H1 (cell line): ENCODE data around the gene TYRP1. TPM values are rescaled to one million over a fixed set of nuclear protein-coding genes. Genes with fewer than 3 reads are reported as not detected.

Source experiments
- CTCF ChIA-PET: fragments of 300-600 bp; sonication (Branson Sonifier 250); formaldehyde crosslinking; loops from one replicate; lab custom pipeline; 2021; ENCODE audit not compliant: partially characterized antibody; lab: Charles Lee
- POLR2A ChIA-PET: fragments of 300-600 bp; sonication (Branson Sonifier 250); formaldehyde crosslinking; loops from one replicate; lab custom pipeline; 2021; ENCODE audit warnings: inconsistent platforms; ENCODE audit not compliant: partially characterized antibody; lab: Charles Lee
- DNase-seq, 2 experiments: peaks; one replicate each; pipeline versions ENCODE4 v3.0.0 to v3.0.0-alpha.2; 2010 to 2022; ENCODE audit warnings: low spot score in 2 of 2, low read depth in 1 of 2, mixed read lengths in 1 of 2
- FAIRE-seq: peaks from 2 replicates; lab custom pipeline; 2011; peaks lifted over from hg19 to GRCh38; lab: Jason Lieb, UNC
- H2AFZ ChIP-seq: 2 replicates; pipeline ENCODE4 v1.8.1; 2012; ENCODE audit warnings: low read length, inconsistent platforms
- H2AK5ac ChIP-seq: 2 replicates; pipeline ENCODE4 v1.6.1; 2013; ENCODE audit warnings: low read depth, low read length
- H2BK120ac ChIP-seq: replicated peaks from 2 replicates; pipeline ENCODE3; 2013; ENCODE audit warnings: low read depth, low read length, inconsistent platforms
- H2BK12ac ChIP-seq: 2 replicates; pipeline ENCODE4 v1.6.1; 2013; ENCODE audit warnings: low read depth, low read length
- H2BK15ac ChIP-seq: 2 replicates; pipeline ENCODE4 v1.6.1; 2013; ENCODE audit warnings: low read length
- H2BK20ac ChIP-seq: 2 replicates; pipeline ENCODE4 v1.6.1; 2013; ENCODE audit warnings: low read length
- H2BK5ac ChIP-seq: 2 replicates; pipeline ENCODE4 v1.6.1; 2013; ENCODE audit warnings: low read depth, low read length
- H3K14ac ChIP-seq: 2 replicates; pipeline ENCODE4 v1.6.1; 2013; ENCODE audit warnings: inconsistent platforms; ENCODE audit not compliant: insufficient read length
- H3K18ac ChIP-seq: 2 replicates; pipeline ENCODE4 v1.6.1; 2013; ENCODE audit warnings: low read length; ENCODE audit errors: extremely low read depth
- H3K23ac ChIP-seq: 2 replicates; pipeline ENCODE4 v1.6.1; 2013; ENCODE audit warnings: inconsistent platforms; ENCODE audit not compliant: insufficient read length
- H3K23me2 ChIP-seq: 2 replicates; pipeline ENCODE4 v1.6.1; 2013; ENCODE audit warnings: low read depth, low read length
- H3K27ac ChIP-seq: 2 replicates; pipeline ENCODE4 v1.6.1; 2011; ENCODE audit warnings: low read depth, low read length, inconsistent platforms
- H3K27me3 ChIP-seq, 4 experiments: replicated peaks in 1 of 4; 1 replicate in 1 of 4; 2 replicates in 3 of 4; pipeline versions ENCODE4 v1.6.1 to v1.8.1; 2011 to 2013; ENCODE audit warnings: low read length in 3 of 4, mild to moderate bottlenecking in 3 of 4, inconsistent platforms in 2 of 4, mixed read lengths in 2 of 4, moderate library complexity in 1 of 4; ENCODE audit not compliant: control insufficient read depth in 3 of 4, insufficient read depth in 3 of 4; ENCODE audit errors: extremely low read depth in 1 of 4
- H3K36me3 ChIP-seq, 4 experiments: 2 replicates each; pipeline versions ENCODE4 v1.6.1 to v1.8.1; 2011 to 2013; ENCODE audit warnings: mild to moderate bottlenecking in 4 of 4, low read length in 3 of 4, moderate library complexity in 2 of 4, control low read depth in 1 of 4, inconsistent platforms in 1 of 4; ENCODE audit not compliant: insufficient read depth in 4 of 4, control insufficient read depth in 2 of 4
- H3K4ac ChIP-seq: replicated peaks from 2 replicates; pipeline ENCODE3; 2013; ENCODE audit warnings: low read length, low read depth, mixed read lengths, inconsistent platforms; ENCODE audit not compliant: insufficient read length
- H3K4me1 ChIP-seq, 4 experiments: replicated peaks in 1 of 4; 1 replicate in 1 of 4; 2 replicates in 3 of 4; pipeline versions ENCODE4 v1.6.1 to v1.8.1; 2011 to 2013; ENCODE audit warnings: low read length in 3 of 4, inconsistent platforms in 2 of 4, mixed read lengths in 1 of 4; ENCODE audit not compliant: insufficient read depth in 4 of 4, control insufficient read depth in 3 of 4
- H3K4me2 ChIP-seq, 2 experiments: 2 replicates each; pipeline versions ENCODE4 v1.6.1 to v1.8.1; 2011 to 2013; ENCODE audit warnings: low read depth in 2 of 2, low read length in 2 of 2, control low read depth in 1 of 2, inconsistent platforms in 1 of 2, mild to moderate bottlenecking in 1 of 2; ENCODE audit not compliant: insufficient read depth in 1 of 2
- H3K4me3 ChIP-seq, 4 experiments: fragments of 200-600, 300-600 bp in 1 of 4; sonication (generic), shearing (Covaris generic), sonication (Bioruptor Twin) in 1 of 4; 2 replicates each; pipeline versions ENCODE4 v1.5.1 to v1.8.1; 2011 to 2016; ENCODE audit warnings: low read length in 4 of 4, low read depth in 3 of 4, control low read depth in 2 of 4, inconsistent platforms in 2 of 4, mild to moderate bottlenecking in 2 of 4, mixed read lengths in 1 of 4, moderate library complexity in 1 of 4; ENCODE audit not compliant: insufficient read depth in 2 of 4; ENCODE audit errors: extremely low read depth in 1 of 4
- H3K56ac ChIP-seq: replicated peaks from 2 replicates; pipeline ENCODE3; 2013; ENCODE audit warnings: low read depth, mild to moderate bottlenecking, mixed read lengths, low read length, inconsistent platforms; ENCODE audit not compliant: insufficient read length
- H3K79me1 ChIP-seq: 2 replicates; pipeline ENCODE4 v1.6.1; 2013; ENCODE audit warnings: low read depth, low read length, control low read depth
- H3K79me2 ChIP-seq, 2 experiments: 2 replicates each; pipeline versions ENCODE4 v1.6.1 to v1.8.1; 2012 to 2013; ENCODE audit warnings: low read length in 2 of 2, mild to moderate bottlenecking in 2 of 2, inconsistent platforms in 1 of 2; ENCODE audit not compliant: insufficient read depth in 2 of 2, control insufficient read depth in 1 of 2
- H3K9ac ChIP-seq, 4 experiments: replicated peaks in 1 of 4; 1 replicate in 1 of 4; 2 replicates in 3 of 4; pipeline versions ENCODE4 v1.6.1 to v1.8.1; 2011 to 2013; ENCODE audit warnings: low read depth in 3 of 4, low read length in 3 of 4, control low read depth in 2 of 4, mild to moderate bottlenecking in 2 of 4, moderate library complexity in 2 of 4, inconsistent platforms in 1 of 4; ENCODE audit errors: extremely low read depth in 1 of 4
- H3K9me3 ChIP-seq, 2 experiments: 2 replicates each; pipeline versions ENCODE4 v1.6.1 to v1.8.1; 2012 to 2013; ENCODE audit warnings: mild to moderate bottlenecking in 2 of 2, moderate library complexity in 2 of 2, control low read depth in 1 of 2, inconsistent platforms in 1 of 2, low read depth in 1 of 2, low read length in 1 of 2, mixed read lengths in 1 of 2; ENCODE audit not compliant: insufficient read depth in 2 of 2
- H4K20me1 ChIP-seq, 2 experiments: replicated peaks in 1 of 2; 2 replicates each; pipeline versions ENCODE3 to v1.8.1; 2011 to 2013; ENCODE audit warnings: inconsistent platforms in 2 of 2, low read length in 2 of 2, mild to moderate bottlenecking in 1 of 2; ENCODE audit not compliant: insufficient read depth in 2 of 2, control insufficient read depth in 1 of 2
- H4K5ac ChIP-seq: 2 replicates; pipeline ENCODE4 v1.6.1; 2013; ENCODE audit warnings: low read length, low read depth, mixed read lengths, inconsistent platforms; ENCODE audit not compliant: insufficient read length
- H4K8ac ChIP-seq: 2 replicates; pipeline ENCODE4 v1.8.0; 2013; ENCODE audit warnings: mild to moderate bottlenecking, moderate library complexity, low read length, inconsistent platforms; ENCODE audit not compliant: insufficient read depth; ENCODE audit errors: extremely low read depth
- H4K91ac ChIP-seq: replicated peaks from 2 replicates; pipeline ENCODE3; 2013; ENCODE audit warnings: low read length, mixed read lengths, inconsistent platforms; ENCODE audit not compliant: insufficient read length
- CEBPB ChIP-seq: IDR thresholded peaks from 2 replicates; pipeline ENCODE4 v1.6.1; 2012; ENCODE audit warnings: low read depth, low read length
- CHD1 ChIP-seq: IDR thresholded peaks from 2 replicates; pipeline ENCODE4 v1.6.1; 2012; ENCODE audit warnings: low read depth, low read length, improper control_type of control experiment
- CHD2 ChIP-seq: IDR thresholded peaks from 2 replicates; pipeline ENCODE4 v1.6.1; 2012; ENCODE audit warnings: low read length, improper control_type of control experiment
- EP300 ChIP-seq, 2 experiments: IDR thresholded peaks; 1 replicate in 1 of 2; 2 replicates in 1 of 2; pipeline ENCODE4 v1.6.1; 2011 to 2012; ENCODE audit warnings: low read depth in 2 of 2, low read length in 2 of 2, mild to moderate bottlenecking in 2 of 2, borderline replicate concordance in 1 of 2, inconsistent platforms in 1 of 2, moderate library complexity in 1 of 2
- FOSL1 ChIP-seq: IDR thresholded peaks from 2 replicates; pipeline ENCODE4 v1.6.1; 2011; ENCODE audit warnings: mild to moderate bottlenecking, low read depth, low read length, moderate library complexity; ENCODE audit not compliant: insufficient read depth
- GTF2F1 ChIP-seq: IDR thresholded peaks from 2 replicates; pipeline ENCODE4 v1.6.1; 2012; ENCODE audit warnings: low read depth, low read length, improper control_type of control experiment, borderline replicate concordance
- RAD21 ChIP-seq, 2 experiments: IDR thresholded peaks in 1 of 2; conservative IDR thresholded peaks in 1 of 2; 2 replicates each; pipeline ENCODE4 v1.6.1; 2011; ENCODE audit warnings: low read depth in 2 of 2, low read length in 2 of 2, improper control_type of control experiment in 1 of 2, inconsistent platforms in 1 of 2, mild to moderate bottlenecking in 1 of 2, moderate library complexity in 1 of 2
- SIRT6 ChIP-seq: IDR thresholded peaks from one replicate; pipeline ENCODE4 v1.7.1; 2012; ENCODE audit warnings: low read length, inconsistent platforms
- TEAD4 ChIP-seq: IDR thresholded peaks from 2 replicates; pipeline ENCODE4 v1.6.1; 2012; ENCODE audit warnings: low read depth, low read length, inconsistent platforms, mixed read lengths
- WGBS, 2 experiments: shearing (Covaris generic) in 1 of 2; methylation state at CpG; one replicate each; pipeline versions ENCODE4 v1.1.6 to v1.1.7; 2013 to 2015; ENCODE audit warnings: low lambda C conversion rate in 2 of 2, mixed read lengths in 2 of 2, inconsistent platforms in 1 of 2, low coverage in 1 of 2, missing lambda C conversion rate in 1 of 2; ENCODE audit not compliant: insufficient replicate concordance in 2 of 2, insufficient coverage in 1 of 2, insufficient read length in 1 of 2; ENCODE audit errors: extremely low coverage in 1 of 2, missing lambda C conversion rate in 1 of 2; 5-methylcytosine and 5-hydroxymethylcytosine counted together
- polyA plus RNA-seq, 7 experiments: library from polyadenylated mRNA; depleted of rRNA in 3 of 7; stranded (reverse) in 5 of 7; unstranded in 2 of 7; fragments of >200 nt in 5 of 7; fragments of 200-250 nt in 2 of 7; gene quantifications; 1 replicate in 5 of 7; 2 replicates in 1 of 7; 4 replicates in 1 of 7; pipeline versions ENCODE4 v1.2.1 to v1.2.3, GENCODE V29; 2011 to 2013; ENCODE audit warnings: missing spikeins in 2 of 7, mixed read lengths in 2 of 7
- total RNA-seq: library from RNA; stranded (reverse); fragmentation: NEBNext Ultra II Directional; extraction: Animal tissue kit (Norgen Biotek cat#: 25700); gene quantifications from 2 replicates; pipeline ENCODE4 v1.2.1, GENCODE V29; 2021
- TF ChIP-seq, protein P1 (sequence below), 3 experiments: IDR thresholded peaks; 1 replicate in 2 of 3; 2 replicates in 1 of 3; pipeline versions ENCODE4 v1.5.1 to v1.6.1; 2011; ENCODE audit warnings: low read length in 3 of 3, mild to moderate bottlenecking in 3 of 3, inconsistent platforms in 2 of 3, low read depth in 1 of 3, moderate library complexity in 1 of 3; ENCODE audit not compliant: insufficient read depth in 1 of 3; ENCODE audit errors: control extremely low read depth in 1 of 3
- TF ChIP-seq, protein P2 (sequence below): IDR thresholded peaks from 2 replicates; pipeline ENCODE4 v1.6.1; 2011; ENCODE audit warnings: low read length, improper control_type of control experiment

Gene TYRP1
- total and polyA plus RNA-seq, 2 of the 8 experiments (the other 6 are each of a cell fraction or from before 2014, with no cell fraction given): 0.15 TPM; not detected in 1

DNA sequence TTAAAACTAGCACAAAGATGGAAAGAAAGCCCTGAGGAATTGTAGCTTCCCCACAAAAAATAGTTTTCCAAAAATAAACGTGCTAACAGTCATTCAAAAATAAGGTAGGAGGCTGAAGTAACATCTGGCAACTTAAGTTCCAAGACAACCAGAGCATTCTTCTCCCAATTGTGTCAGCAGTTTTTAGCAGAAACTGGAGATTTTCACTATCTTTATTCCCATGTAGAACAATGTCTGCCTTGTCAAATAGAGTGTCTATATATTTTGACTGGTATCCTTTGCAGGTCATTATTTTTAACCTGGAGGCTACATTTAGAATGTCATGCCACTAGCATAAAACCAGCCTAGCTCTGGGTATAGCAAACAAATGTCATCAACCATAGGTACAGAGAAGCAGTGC lies 10.8 kb downstream of the TYRP1 start:
- Histone ChIP-seq H3K79me1 (no peaks in the 10 kb centered on the region), H3K23me2 (no peaks in the 10 kb centered on the region), H2BK20ac (no peak overlapping the region), H3K79me2 (no peaks in the 10 kb centered on the region), H3K27ac (no peak overlapping the region), H3K4me3 (no peak overlapping the region), H3K4me1 (no peaks in the 10 kb centered on the region), H3K14ac (no peak overlapping the region), H3K27me3 (no peaks in the 10 kb centered on the region), H2BK12ac (no peak overlapping the region), H2AK5ac (no peak overlapping the region), H4K8ac (no peak overlapping the region), H2BK5ac (no peak overlapping the region), H3K9ac (no peak overlapping the region), H3K56ac (no peak overlapping the region), H2BK15ac (no peak overlapping the region), H3K4me2 (no peak overlapping the region), H3K4ac (no peak overlapping the region), H2BK120ac (no peak overlapping the region), H4K20me1 (no peaks in the 10 kb centered on the region), H3K18ac (no peak overlapping the region), H4K5ac (no peak overlapping the region), H3K9me3 (no peaks in the 10 kb centered on the region), H3K36me3 (no peaks in the 10 kb centered on the region), H4K91ac (no peak overlapping the region), H2AFZ (no peak overlapping the region), H3K23ac (no peak overlapping the region)
- FAIRE-seq: no peak
- TF ChIP-seq TEAD4 (no peak), SIRT6 (no peak), GTF2F1 (no peak), FOSL1 (no peak), RAD21 (IDR thresholded peaks at IDR 0.05 in 1 of 2, conservative IDR thresholded peaks at IDR 0.05 in 1 of 2; ENCODE audit: low read depth in 2 of 2, low read length in 2 of 2) (no peak), CHD2 (no peak), EP300 (IDR thresholded peaks at IDR 0.05; ENCODE audit: borderline replicate concordance in 1 of 2, low read depth in 2 of 2, low read length in 2 of 2) (no peak), CEBPB (no peak), CHD1 (no peak)
- TF ChIP-seq, protein P1, sequence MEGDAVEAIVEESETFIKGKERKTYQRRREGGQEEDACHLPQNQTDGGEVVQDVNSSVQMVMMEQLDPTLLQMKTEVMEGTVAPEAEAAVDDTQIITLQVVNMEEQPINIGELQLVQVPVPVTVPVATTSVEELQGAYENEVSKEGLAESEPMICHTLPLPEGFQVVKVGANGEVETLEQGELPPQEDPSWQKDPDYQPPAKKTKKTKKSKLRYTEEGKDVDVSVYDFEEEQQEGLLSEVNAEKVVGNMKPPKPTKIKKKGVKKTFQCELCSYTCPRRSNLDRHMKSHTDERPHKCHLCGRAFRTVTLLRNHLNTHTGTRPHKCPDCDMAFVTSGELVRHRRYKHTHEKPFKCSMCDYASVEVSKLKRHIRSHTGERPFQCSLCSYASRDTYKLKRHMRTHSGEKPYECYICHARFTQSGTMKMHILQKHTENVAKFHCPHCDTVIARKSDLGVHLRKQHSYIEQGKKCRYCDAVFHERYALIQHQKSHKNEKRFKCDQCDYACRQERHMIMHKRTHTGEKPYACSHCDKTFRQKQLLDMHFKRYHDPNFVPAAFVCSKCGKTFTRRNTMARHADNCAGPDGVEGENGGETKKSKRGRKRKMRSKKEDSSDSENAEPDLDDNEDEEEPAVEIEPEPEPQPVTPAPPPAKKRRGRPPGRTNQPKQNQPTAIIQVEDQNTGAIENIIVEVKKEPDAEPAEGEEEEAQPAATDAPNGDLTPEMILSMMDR (IDR thresholded peaks at IDR 0.05; ENCODE audit: control extremely low read depth in 1 of 3, insufficient read depth in 1 of 3, low read depth in 1 of 3, low read length in 3 of 3): no peak
- TF ChIP-seq, protein P2, sequence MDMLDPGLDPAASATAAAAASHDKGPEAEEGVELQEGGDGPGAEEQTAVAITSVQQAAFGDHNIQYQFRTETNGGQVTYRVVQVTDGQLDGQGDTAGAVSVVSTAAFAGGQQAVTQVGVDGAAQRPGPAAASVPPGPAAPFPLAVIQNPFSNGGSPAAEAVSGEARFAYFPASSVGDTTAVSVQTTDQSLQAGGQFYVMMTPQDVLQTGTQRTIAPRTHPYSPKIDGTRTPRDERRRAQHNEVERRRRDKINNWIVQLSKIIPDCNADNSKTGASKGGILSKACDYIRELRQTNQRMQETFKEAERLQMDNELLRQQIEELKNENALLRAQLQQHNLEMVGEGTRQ: no peak
- ChIA-PET CTCF (interaction anchor here (1.0 to 1.4 kb wide), 2 partner anchors 9 to 181 kb away, joined by 4 to 5 read pairs; no protein-coding TSS in a partner anchor), POLR2A (no interaction called here)
- no peak for DNase-seq
- 70% methylated on average over 1 of the region's 1 CpG; no CpG with 5 or more reads in 1 of the 2 experiments for WGBS, 2 experiments
